Stomach (tissue), 9 donors: ENCODE data around the gene CYTH2. TPM values are rescaled to one million over a fixed set of nuclear protein-coding genes. Genes with fewer than 3 reads are reported as not detected.

Experiments used
- DNase-seq, 2 donors: peaks; one replicate each; pipeline versions ENCODE4 v3.0.0 to v3.0.0-alpha.2; 2013 to 2019
- H3K27ac ChIP-seq, 5 donors: fragments of 200-600 bp in 4 of 5; sonication (generic) in 4 of 5; one replicate each; pipeline ENCODE4 v1.5.1; 2013 to 2019; ENCODE audit warnings: mild to moderate bottlenecking in 1 of 5, moderate library complexity in 1 of 5
- H3K27me3 ChIP-seq, 3 donors: fragments of 200-600 bp; sonication (generic); one replicate each; pipeline ENCODE4 v1.5.1; 2017 to 2019; ENCODE audit warnings: mixed run types in 1 of 3
- H3K36me3 ChIP-seq, 4 donors: fragments of 200-600 bp; sonication (generic); 1 replicate in 3 of 4; 2 replicates in 1 of 4; pipeline ENCODE4 v1.5.1; 2016 to 2019
- H3K4me1 ChIP-seq, 4 donors: fragments of 200-600 bp; sonication (generic); one replicate each; pipeline ENCODE4 v1.5.1; 2016 to 2019
- H3K4me3 ChIP-seq, 4 donors: fragments of 200-600 bp; sonication (generic) in 3 of 4; one replicate each; pipeline ENCODE4 v1.5.1; 2016 to 2019; ENCODE audit warnings: mild to moderate bottlenecking in 1 of 4
- H3K9me3 ChIP-seq, 4 donors: fragments of 200-600 bp; sonication (generic); one replicate each; pipeline ENCODE4 v1.5.1; 2016 to 2019
- EP300 ChIP-seq: sonication (generic); formaldehyde crosslinking; IDR thresholded peaks from one replicate; pipeline ENCODE4 v1.6.1; 2017; ENCODE audit warnings: antibody characterized with exemption
- POLR2A ChIP-seq, 4 donors: fragments of 450-650 bp; IDR thresholded peaks; one replicate each; pipeline ENCODE4 v1.6.1; 2016; ENCODE audit warnings: antibody characterized with exemption in 4 of 4, control low read depth in 2 of 4, mild to moderate bottlenecking in 1 of 4, moderate library complexity in 1 of 4
- POLR2AphosphoS5 ChIP-seq, 3 donors: sonication (generic); formaldehyde crosslinking; IDR thresholded peaks; one replicate each; pipeline ENCODE4 v1.6.1; 2016; ENCODE audit warnings: antibody characterized with exemption in 3 of 3
- WGBS, 5 donors: extraction: QIAGEN DNeasy Blood & Tissue Kit in 3 of 5; methylation state at CpG; one replicate each; pipeline versions ENCODE4 v1.1.5 to v1.1.7; 2013 to 2018; 5-methylcytosine and 5-hydroxymethylcytosine counted together
- intact Hi-C: fragments of 100-400 bp; cut with DNase I; formaldehyde crosslinking; loops from one replicate; pipeline ENCODE4 v1.15.1; 2023; ENCODE audit warnings: low total_unique reads
- polyA plus RNA-seq, 3 donors: library from polyadenylated mRNA; stranded (reverse); fragments of 200-250 nt; gene quantifications; one replicate each; pipeline ENCODE4 v1.2.3, GENCODE V29; 2013
- total RNA-seq, 5 donors: library from RNA; depleted of rRNA; stranded (reverse); fragments of >200 nt; gene quantifications; one replicate each; pipeline versions ENCODE4 v1.1.0 to v1.2.3, GENCODE V29; 2014 to 2016
- TF ChIP-seq, protein P1 (sequence below), 7 experiments: fragments of 450-650 bp in 4 of 7; fragments of 200-600 bp in 3 of 7; sonication (generic) in 3 of 7; IDR thresholded peaks; one replicate each; pipeline ENCODE4 v1.5.1; 2016 to 2019; ENCODE audit warnings: antibody characterized with exemption in 7 of 7, control low read depth in 2 of 7, mild to moderate bottlenecking in 1 of 7
- donor health status: healthy with polysubstance abuse.
- donor health status: Bipolar disorder and iron deficiency.
- donor health status: healthy.

CYTH2 gene
- total and polyA plus RNA-seq, 8 donors: 39.3 to 229 (median 69.4) TPM

DNA sequence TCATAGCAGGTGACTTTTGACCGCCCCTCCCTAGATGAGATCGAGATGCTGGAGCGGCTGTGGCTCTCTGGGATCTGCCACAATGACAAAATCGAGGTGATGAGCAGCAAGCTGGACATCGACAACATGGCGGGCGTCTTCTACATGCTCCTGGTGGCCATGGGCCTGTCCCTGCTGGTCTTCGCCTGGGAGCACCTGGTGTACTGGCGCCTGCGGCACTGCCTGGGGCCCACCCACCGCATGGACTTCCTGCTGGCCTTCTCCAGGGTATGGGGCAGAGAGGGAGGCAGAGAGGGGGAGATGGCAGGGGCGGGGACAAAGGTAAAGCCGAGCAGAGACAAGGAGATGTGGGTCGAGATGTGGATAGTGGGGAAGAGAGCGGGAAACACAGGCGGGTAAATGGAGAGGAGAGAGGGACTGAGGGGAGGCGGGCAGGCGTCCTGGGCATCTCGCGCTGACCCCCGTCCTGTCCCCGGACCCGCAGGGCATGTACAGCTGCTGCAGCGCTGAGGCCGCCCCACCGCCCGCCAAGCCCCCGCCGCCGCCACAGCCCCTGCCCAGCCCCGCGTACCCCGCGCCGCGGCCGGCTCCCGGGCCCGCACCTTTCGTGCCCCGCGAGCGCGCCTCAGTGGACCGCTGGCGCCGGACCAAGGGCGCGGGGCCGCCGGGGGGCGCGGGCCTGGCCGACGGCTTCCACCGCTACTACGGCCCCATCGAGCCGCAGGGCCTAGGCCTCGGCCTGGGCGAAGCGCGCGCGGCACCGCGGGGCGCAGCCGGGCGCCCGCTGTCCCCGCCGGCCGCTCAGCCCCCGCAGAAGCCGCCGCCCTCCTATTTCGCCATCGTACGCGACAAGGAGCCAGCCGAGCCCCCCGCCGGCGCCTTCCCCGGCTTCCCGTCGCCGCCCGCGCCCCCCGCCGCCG is 26.8 kb upstream of the CYTH2 start:
- no peaks in the 10 kb centered on the region for H3K9me3 ChIP-seq
- no peak overlapping the region for H3K27ac ChIP-seq
- H3K27me3 ChIP-seq: peaks cover 0 to 71% (median 21%) of the 10 kb centered on the region in 3 donors
- H3K36me3 ChIP-seq: peaks cover 0 to 5% (median 4%) of the 10 kb centered on the region in 4 donors
- DNase-seq: no peak
- peaks cover 16 to 38% (median 34%) of the 10 kb centered on the region in 4 donors for H3K4me1 ChIP-seq
- TF ChIP-seq EP300 (no peak), POLR2A (IDR thresholded peaks at IDR 0.05) (no peak), POLR2AphosphoS5 (IDR thresholded peaks at IDR 0.05) (no peak)
- TF ChIP-seq, protein P1, sequence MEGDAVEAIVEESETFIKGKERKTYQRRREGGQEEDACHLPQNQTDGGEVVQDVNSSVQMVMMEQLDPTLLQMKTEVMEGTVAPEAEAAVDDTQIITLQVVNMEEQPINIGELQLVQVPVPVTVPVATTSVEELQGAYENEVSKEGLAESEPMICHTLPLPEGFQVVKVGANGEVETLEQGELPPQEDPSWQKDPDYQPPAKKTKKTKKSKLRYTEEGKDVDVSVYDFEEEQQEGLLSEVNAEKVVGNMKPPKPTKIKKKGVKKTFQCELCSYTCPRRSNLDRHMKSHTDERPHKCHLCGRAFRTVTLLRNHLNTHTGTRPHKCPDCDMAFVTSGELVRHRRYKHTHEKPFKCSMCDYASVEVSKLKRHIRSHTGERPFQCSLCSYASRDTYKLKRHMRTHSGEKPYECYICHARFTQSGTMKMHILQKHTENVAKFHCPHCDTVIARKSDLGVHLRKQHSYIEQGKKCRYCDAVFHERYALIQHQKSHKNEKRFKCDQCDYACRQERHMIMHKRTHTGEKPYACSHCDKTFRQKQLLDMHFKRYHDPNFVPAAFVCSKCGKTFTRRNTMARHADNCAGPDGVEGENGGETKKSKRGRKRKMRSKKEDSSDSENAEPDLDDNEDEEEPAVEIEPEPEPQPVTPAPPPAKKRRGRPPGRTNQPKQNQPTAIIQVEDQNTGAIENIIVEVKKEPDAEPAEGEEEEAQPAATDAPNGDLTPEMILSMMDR (IDR thresholded peaks at IDR 0.05): no peak
- intact Hi-C loops: no loop called here
- H3K4me3 ChIP-seq: no peak overlapping the region
- WGBS, 5 donors: 27 to 75% (median 33%) methylated on average over 20 to 94 of the region's 94 CpGs

DNA sequence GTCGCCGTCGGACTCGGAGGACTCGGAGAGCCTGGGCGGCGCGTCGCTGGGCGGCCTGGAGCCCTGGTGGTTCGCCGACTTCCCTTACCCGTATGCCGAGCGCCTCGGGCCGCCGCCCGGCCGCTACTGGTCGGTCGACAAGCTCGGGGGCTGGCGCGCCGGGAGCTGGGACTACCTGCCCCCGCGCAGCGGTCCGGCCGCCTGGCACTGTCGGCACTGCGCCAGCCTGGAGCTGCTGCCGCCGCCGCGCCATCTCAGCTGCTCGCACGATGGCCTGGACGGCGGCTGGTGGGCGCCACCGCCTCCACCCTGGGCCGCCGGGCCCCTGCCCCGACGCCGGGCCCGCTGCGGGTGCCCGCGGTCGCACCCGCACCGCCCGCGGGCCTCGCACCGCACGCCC is 25.9 kb upstream of the CYTH2 start:
- Histone ChIP-seq H3K27ac (no peak overlapping the region), H3K36me3 (peaks cover 0 to 14% (median 13%) of the 10 kb centered on the region in 4 donors), H3K4me1 (peaks cover 16 to 46% (median 37%) of the 10 kb centered on the region in 4 donors), H3K27me3 (peaks cover 0 to 64% (median 21%) of the 10 kb centered on the region in 3 donors), H3K9me3 (no peaks in the 10 kb centered on the region), H3K4me3 (peak overlapping the region; percentile 37 to 100 (median 92))
- WGBS, 5 donors: 0 to 1% (median 1%) methylated on average over 6 to 60 of the region's 60 CpGs; no CpG with 5 or more reads in 2 of the 5 donors
- TF ChIP-seq POLR2AphosphoS5 (IDR thresholded peaks at IDR 0.05) (no peak), POLR2A (IDR thresholded peaks at IDR 0.05) (no peak), EP300 (no peak)
- TF ChIP-seq, protein P1 (IDR thresholded peaks at IDR 0.05): no peak
- peak; percentile 43 to 66 for DNase-seq
- intact Hi-C loops: no loop called here

GRCh38 chr19:48443731-48444128 is 25.4 kb upstream of the CYTH2 start:
- Histone ChIP-seq H3K4me3 (peak overlapping the region; percentile 78 to 100 (median 92)), H3K27me3 (peaks cover 0 to 60% (median 21%) of the 10 kb centered on the region in 3 donors), H3K27ac (no peak overlapping the region), H3K9me3 (no peaks in the 10 kb centered on the region), H3K36me3 (peaks cover 0 to 19% (median 18%) of the 10 kb centered on the region in 4 donors), H3K4me1 (peaks cover 16 to 51% (median 37%) of the 10 kb centered on the region in 4 donors)
- intact Hi-C loops: no loop called here
- DNase-seq: no peak
- TF ChIP-seq, protein P1 (IDR thresholded peaks at IDR 0.05): no peak
- TF ChIP-seq POLR2A (IDR thresholded peaks at IDR 0.05) (no peak), POLR2AphosphoS5 (IDR thresholded peaks at IDR 0.05) (no peak), EP300 (no peak)
- 6 to 23% (median 8%) methylated on average over 5 to 45 of the region's 45 CpGs for WGBS, 5 donors

DNA sequence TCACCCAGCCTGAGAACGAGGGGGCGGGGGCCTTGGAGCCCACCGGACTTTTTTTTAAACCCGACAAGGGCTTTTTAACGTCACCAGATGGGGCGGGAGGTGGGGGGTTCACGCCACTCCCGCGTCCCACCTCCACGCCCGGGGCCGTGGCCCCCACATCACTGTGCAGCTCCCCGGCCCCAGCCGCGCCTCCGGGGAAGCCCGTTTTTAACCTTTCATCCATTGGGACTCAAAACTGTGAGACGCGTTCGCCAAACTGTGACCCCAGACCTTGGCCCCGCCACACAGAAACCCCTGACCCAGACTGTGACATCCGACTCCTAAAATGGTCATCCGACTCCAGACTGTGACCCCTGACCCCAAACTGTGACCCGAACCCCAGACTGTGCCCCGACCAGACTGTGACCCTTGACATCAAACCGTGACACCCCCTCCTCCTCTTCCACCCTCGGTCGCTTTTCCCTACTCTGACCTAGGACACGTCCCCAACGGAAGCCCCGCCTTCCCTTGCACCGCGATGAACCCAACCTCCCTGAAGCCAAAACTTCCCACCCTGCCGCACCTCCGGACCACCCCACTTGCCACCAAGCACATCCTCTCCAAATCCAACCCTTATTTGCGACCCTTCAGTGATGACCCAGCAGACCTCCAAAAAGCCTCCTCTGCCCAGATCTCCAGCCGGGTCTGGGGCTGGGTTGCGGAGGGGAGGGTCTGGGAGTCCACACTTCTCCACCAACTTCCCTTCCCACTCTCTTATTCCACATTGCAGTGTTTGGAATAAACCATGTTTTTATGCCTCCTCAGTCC is 24.8 kb upstream of the CYTH2 start:
- WGBS, 5 donors: 11 to 16% (median 13%) methylated on average over 36 to 38 of the region's 38 CpGs
- Histone ChIP-seq H3K27ac (peak overlapping the region in 1 of 5 donors; percentile 87), H3K9me3 (no peaks in the 10 kb centered on the region), H3K36me3 (peaks cover 0 to 25% (median 24%) of the 10 kb centered on the region in 4 donors), H3K27me3 (peaks cover 0 to 54% (median 21%) of the 10 kb centered on the region in 3 donors), H3K4me3 (peak overlapping the region; percentile 78 to 100 (median 92)), H3K4me1 (peaks cover 16 to 51% (median 37%) of the 10 kb centered on the region in 4 donors)
- no peak for DNase-seq
- TF ChIP-seq EP300: no peak
- TF ChIP-seq, protein P1 (IDR thresholded peaks at IDR 0.05): no peak
- no peak for TF ChIP-seq POLR2A (IDR thresholded peaks at IDR 0.05)
- TF ChIP-seq POLR2AphosphoS5 (IDR thresholded peaks at IDR 0.05): no peak
- intact Hi-C loops: no loop called here
